Measurements from ENCODE around the gene PBX3. TPM values are rescaled to one million over a fixed set of nuclear protein-coding genes. Genes with fewer than 3 reads are reported as not detected.
A peak's percentile ranks its signal among the peaks of the same experiment; 100 is the strongest.

PBX3 gene
- polyA plus RNA-seq, 6 donors from 2014 or later: 7.5 to 15.8 (median 10.1) TPM

DNA sequence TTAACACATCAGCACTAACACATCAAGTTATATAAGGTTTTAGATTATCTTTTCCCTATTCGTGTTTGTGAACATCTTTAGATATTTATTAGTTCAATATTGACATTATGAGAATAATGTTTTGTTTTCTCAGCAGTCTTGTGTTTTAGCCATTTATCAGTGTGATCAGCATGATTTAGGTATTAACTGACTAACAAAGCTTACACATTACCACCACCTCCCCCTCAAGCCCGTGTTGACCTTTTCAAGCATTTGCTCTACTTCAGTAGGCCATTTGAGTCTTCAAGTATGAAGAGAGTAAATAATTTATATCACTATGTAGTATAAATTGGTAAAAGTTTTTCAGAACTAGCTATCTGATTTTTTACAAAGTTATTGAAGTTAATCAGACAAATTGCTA, 6.9 kb downstream of the PBX3 start:
- no peak for ATAC-seq (ENCODE audit: low read depth in 2 of 2)
- Mint-ChIP-seq H3K27me3 (no peaks in the 10 kb centered on the region), H3K36me3 (no peaks in the 10 kb centered on the region), H3K27ac (no peak overlapping the region), H3K9me3 (no peaks in the 10 kb centered on the region), H3K4me1 (peaks cover 8 to 31% (median 21%) of the 10 kb centered on the region in 3 donors), H3K4me3 (no peak overlapping the region)
- no peak for DNase-seq

DNA sequence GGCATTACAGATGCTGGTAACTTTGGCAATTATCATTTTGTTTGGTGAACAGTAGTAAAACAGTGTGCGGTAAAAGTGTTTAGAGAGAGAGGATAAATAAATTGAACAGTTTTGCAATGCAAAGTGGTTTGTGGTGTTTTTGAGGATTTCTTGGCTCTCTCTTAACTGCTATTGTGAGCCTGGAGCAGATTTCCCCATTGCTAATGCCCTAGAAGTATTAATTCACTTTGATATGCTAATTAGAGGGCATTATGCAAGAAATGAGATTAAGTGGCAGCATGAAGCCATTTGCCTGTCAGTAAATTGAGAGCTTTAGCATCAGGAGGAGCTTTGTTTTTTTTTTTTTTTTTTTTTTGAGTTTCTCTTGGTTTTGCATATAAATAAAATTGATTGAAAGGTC, 8.2 kb downstream of the PBX3 start:
- H3K36me3 Mint-ChIP-seq: no peaks in the 10 kb centered on the region
- H3K4me3 Mint-ChIP-seq: no peak overlapping the region
- DNase-seq: no peak
- no peaks in the 10 kb centered on the region for H3K9me3 Mint-ChIP-seq
- H3K27ac Mint-ChIP-seq: no peak overlapping the region
- no peak for ATAC-seq (ENCODE audit: low read depth in 2 of 2)
- no peaks in the 10 kb centered on the region for H3K27me3 Mint-ChIP-seq
- H3K4me1 Mint-ChIP-seq: peaks cover 13 to 32% (median 17%) of the 10 kb centered on the region in 3 donors

GRCh38 chr9:125756518-125756917, 9.3 kb downstream of the PBX3 start:
- DNase-seq (no peak), ATAC-seq (ENCODE audit: low read depth in 2 of 2) (no peak)
- Mint-ChIP-seq H3K4me1 (peaks cover 8 to 27% (median 15%) of the 10 kb centered on the region in 3 donors), H3K9me3 (no peaks in the 10 kb centered on the region), H3K4me3 (no peak overlapping the region), H3K36me3 (no peaks in the 10 kb centered on the region), H3K27me3 (no peaks in the 10 kb centered on the region), H3K27ac (no peak overlapping the region)

- Mint-ChIP-seq H3K36me3 (no peaks in the 10 kb centered on the region), H3K27ac (no peak overlapping the region), H3K9me3 (no peaks in the 10 kb centered on the region), H3K4me1 (peaks cover 8 to 23% (median 19%) of the 10 kb centered on the region in 3 donors), H3K4me3 (no peak overlapping the region), H3K27me3 (no peaks in the 10 kb centered on the region)
- DNase-seq (no peak), ATAC-seq (ENCODE audit: low read depth in 2 of 2) (no peak)
These were observed 10.7 kb downstream of the PBX3 start for GRCh38 chr9:125757834-125758233.

DNA sequence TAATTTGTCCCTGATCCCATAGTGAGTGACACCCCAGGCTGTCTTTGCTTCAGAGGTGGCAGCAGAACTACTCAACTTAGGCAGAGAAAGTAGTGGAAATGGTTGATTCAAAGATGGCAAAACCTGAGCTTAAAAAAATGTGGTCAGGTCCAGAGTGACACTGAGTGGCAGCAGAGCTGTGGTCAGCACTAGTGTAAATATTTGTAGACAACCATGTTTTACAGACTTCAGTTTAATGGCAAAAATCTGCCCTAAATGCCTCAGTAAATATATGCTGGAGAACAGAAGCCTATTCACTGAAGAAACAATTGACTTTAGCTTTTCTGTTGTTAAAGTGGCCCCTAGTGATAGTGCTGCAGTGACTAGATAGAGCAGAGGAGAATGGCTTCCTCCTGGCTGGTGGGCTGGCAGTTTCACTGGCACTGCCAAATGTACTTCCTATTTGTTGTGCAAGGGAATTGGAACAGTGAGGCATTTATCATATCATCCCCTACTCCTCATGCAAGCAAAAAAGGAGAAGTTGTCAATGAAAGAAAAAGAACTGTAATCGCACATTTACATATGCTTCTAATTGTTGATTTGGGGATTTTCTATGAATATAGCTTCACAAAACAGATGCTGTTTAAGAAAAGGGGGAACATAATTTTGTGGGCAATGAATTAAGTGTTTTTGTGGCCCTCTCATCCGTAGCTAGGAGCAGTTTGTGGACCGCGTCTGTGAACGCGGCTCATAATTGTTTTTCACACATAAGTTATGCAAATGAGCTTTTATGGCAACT, 12.0 kb downstream of the PBX3 start:
- H3K27me3 Mint-ChIP-seq: no peaks in the 10 kb centered on the region
- no peaks in the 10 kb centered on the region for H3K36me3 Mint-ChIP-seq
- peak overlapping the region; percentile 18 to 89 (median 78) for H3K27ac Mint-ChIP-seq
- ATAC-seq (ENCODE audit: low read depth in 2 of 2): peak; percentile 89
- peak; percentile 70 for DNase-seq
- peak overlapping the region; percentile 72 to 91 (median 82) for H3K4me3 Mint-ChIP-seq
- no peaks in the 10 kb centered on the region for H3K9me3 Mint-ChIP-seq
- H3K4me1 Mint-ChIP-seq: peaks cover 8 to 32% (median 27%) of the 10 kb centered on the region in 3 donors

- DNase-seq (no peak), ATAC-seq (ENCODE audit: low read depth in 2 of 2) (peak; percentile 22 to 26)
- Mint-ChIP-seq H3K9me3 (no peaks in the 10 kb centered on the region), H3K4me3 (peak overlapping the region; percentile 72 to 91 (median 82)), H3K27me3 (no peaks in the 10 kb centered on the region), H3K4me1 (peaks cover 8 to 32% (median 27%) of the 10 kb centered on the region in 3 donors), H3K36me3 (no peaks in the 10 kb centered on the region), H3K27ac (peak overlapping the region; percentile 18 to 89 (median 78))
These were observed 12.6 kb downstream of the PBX3 start for GRCh38 chr9:125759764-125760129.

DNA sequence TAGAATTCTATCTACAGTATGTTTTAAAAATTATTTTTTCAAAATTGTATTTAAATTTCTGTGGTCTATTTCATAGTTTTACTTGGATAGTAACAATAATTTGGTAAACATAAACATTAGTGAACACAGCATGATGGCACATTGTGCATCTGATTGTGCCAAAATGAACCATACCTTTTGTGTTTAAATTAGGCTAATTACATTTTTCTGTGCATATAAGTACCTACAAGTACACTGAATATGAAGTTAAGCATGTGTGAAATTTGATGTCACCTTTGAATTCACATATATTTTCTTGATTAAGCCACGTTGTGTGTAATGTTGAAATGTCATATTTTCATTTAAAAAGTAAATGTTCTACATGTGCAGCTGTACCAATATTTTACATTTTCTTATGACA, 13.4 kb downstream of the PBX3 start:
- Mint-ChIP-seq H3K27ac (no peak overlapping the region), H3K27me3 (no peaks in the 10 kb centered on the region), H3K4me1 (peaks cover 9 to 32% (median 27%) of the 10 kb centered on the region in 3 donors), H3K4me3 (no peak overlapping the region), H3K36me3 (no peaks in the 10 kb centered on the region), H3K9me3 (no peaks in the 10 kb centered on the region)
- ATAC-seq (ENCODE audit: low read depth in 2 of 2) (no peak), DNase-seq (no peak)

- Mint-ChIP-seq H3K4me3 (no peak overlapping the region), H3K27me3 (no peaks in the 10 kb centered on the region), H3K27ac (no peak overlapping the region), H3K4me1 (peaks cover 12 to 38% (median 27%) of the 10 kb centered on the region in 3 donors), H3K36me3 (no peaks in the 10 kb centered on the region), H3K9me3 (no peaks in the 10 kb centered on the region)
- DNase-seq (no peak), ATAC-seq (ENCODE audit: low read depth in 2 of 2) (no peak)
These were observed 14.7 kb downstream of the PBX3 start for GRCh38 chr9:125761676-125762450.

- no peak for ATAC-seq (ENCODE audit: low read depth in 2 of 2)
- H3K9me3 Mint-ChIP-seq: no peaks in the 10 kb centered on the region
- H3K27ac Mint-ChIP-seq: peak overlapping the region in 1 of 6 donors; percentile 79
- peaks cover 24 to 48% (median 40%) of the 10 kb centered on the region in 3 donors for H3K4me1 Mint-ChIP-seq
- H3K4me3 Mint-ChIP-seq: no peak overlapping the region
- no peak for DNase-seq
- H3K27me3 Mint-ChIP-seq: no peaks in the 10 kb centered on the region
- H3K36me3 Mint-ChIP-seq: no peaks in the 10 kb centered on the region
These were observed 16.2 kb downstream of the PBX3 start for GRCh38 chr9:125763394-125763801.

GRCh38 chr9:125764198-125764597, 17.0 kb downstream of the PBX3 start:
- ATAC-seq (ENCODE audit: low read depth in 2 of 2) (no peak), DNase-seq (no peak)
- Mint-ChIP-seq H3K27me3 (no peaks in the 10 kb centered on the region), H3K27ac (no peak overlapping the region), H3K36me3 (no peaks in the 10 kb centered on the region), H3K9me3 (no peaks in the 10 kb centered on the region), H3K4me3 (no peak overlapping the region), H3K4me1 (peaks cover 22 to 40% (median 36%) of the 10 kb centered on the region in 3 donors)

GRCh38 chr9:125766468-125767221, 19.5 kb downstream of the PBX3 start:
- peaks cover 21 to 34% (median 31%) of the 10 kb centered on the region in 3 donors for H3K4me1 Mint-ChIP-seq
- no peaks in the 10 kb centered on the region for H3K27me3 Mint-ChIP-seq
- peak overlapping the region in 2 of 6 donors; percentile 7 to 15 for H3K27ac Mint-ChIP-seq
- H3K36me3 Mint-ChIP-seq: peaks cover 0 to 4% of the 10 kb centered on the region in 2 donors
- ATAC-seq (ENCODE audit: low read depth in 2 of 2) (no peak), DNase-seq (no peak)
- no peaks in the 10 kb centered on the region for H3K9me3 Mint-ChIP-seq
- peak overlapping the region in 1 of 8 donors; percentile 72 for H3K4me3 Mint-ChIP-seq

DNA sequence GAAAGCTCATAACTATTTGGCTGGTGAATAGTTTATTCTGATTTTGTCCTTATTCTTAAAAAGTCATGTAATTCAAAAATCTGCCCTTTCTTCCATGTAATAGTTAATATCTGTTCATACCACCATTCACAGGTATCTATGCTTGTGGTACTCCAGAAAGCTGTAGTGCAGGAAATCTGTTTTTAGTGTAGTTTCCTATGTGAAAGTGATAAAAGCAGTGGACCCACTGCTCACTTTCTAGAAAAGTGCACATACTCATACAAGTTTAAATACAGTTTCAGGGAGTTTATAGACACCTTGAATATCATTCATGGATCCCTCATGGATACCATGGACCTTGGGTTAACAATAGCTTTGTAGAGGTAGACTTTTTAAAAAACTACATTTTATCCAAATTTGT, 20.2 kb downstream of the PBX3 start:
- DNase-seq (peak; percentile 4), ATAC-seq (ENCODE audit: low read depth in 2 of 2) (peak; percentile 32 to 72)
- no peaks in the 10 kb centered on the region for H3K9me3 Mint-ChIP-seq
- H3K36me3 Mint-ChIP-seq: peaks cover 0 to 4% of the 10 kb centered on the region in 2 donors
- H3K4me3 Mint-ChIP-seq: peak overlapping the region in 6 of 8 donors; percentile 2 to 72 (median 50)
- no peak overlapping the region for H3K27ac Mint-ChIP-seq
- H3K4me1 Mint-ChIP-seq: peaks cover 24 to 35% (median 32%) of the 10 kb centered on the region in 3 donors
- H3K27me3 Mint-ChIP-seq: no peaks in the 10 kb centered on the region

GRCh38 chr9:125768803-125769202, 21.6 kb downstream of the PBX3 start:
- Mint-ChIP-seq H3K4me1 (peaks cover 35 to 42% (median 36%) of the 10 kb centered on the region in 3 donors), H3K9me3 (no peaks in the 10 kb centered on the region), H3K27ac (no peak overlapping the region), H3K27me3 (no peaks in the 10 kb centered on the region), H3K4me3 (no peak overlapping the region), H3K36me3 (peaks cover 0 to 4% of the 10 kb centered on the region in 2 donors)
- no peak for ATAC-seq (ENCODE audit: low read depth in 2 of 2)
- DNase-seq: no peak
